SK-N-MC (cell line): Measurements from ENCODE around the gene TMEM145.

ENCODE experiments used
- DNase-seq: peaks from one replicate; pipeline ENCODE4 v3.0.0-alpha.2; 2011; ENCODE audit warnings: low read depth, low spot score
- H3K27ac ChIP-seq: fragments of 200-600 bp; sonication (generic); 2 replicates; pipeline ENCODE4 v1.5.1; 2016; ENCODE audit warnings: mixed run types
- H3K36me3 ChIP-seq: fragments of 200-600 bp; sonication (generic); 2 replicates; pipeline ENCODE4 v1.6.1; 2017; ENCODE audit warnings: antibody characterized with exemption, low read length, mixed read lengths; ENCODE audit not compliant: insufficient read depth
- H3K4me3 ChIP-seq: fragments of 200-600 bp; sonication (generic); 2 replicates; pipeline ENCODE4 v1.5.1; 2016
- H3K9ac ChIP-seq: fragments of 200-600 bp; sonication (generic); 2 replicates; pipeline ENCODE4 v1.8.0; 2017; ENCODE audit warnings: mixed run types, mixed read lengths; ENCODE audit not compliant: insufficient read length
- H3K9me3 ChIP-seq: fragments of 200-600 bp; sonication (generic); 2 replicates; pipeline ENCODE4 v1.6.1; 2017; ENCODE audit warnings: low read depth, mild to moderate bottlenecking, antibody characterized with exemption, low read length, moderate library complexity, mixed read lengths
- EZH2 ChIP-seq: fragments of 200-600 bp; sonication (generic); IDR thresholded peaks from one replicate; pipeline ENCODE4 v1.6.1; 2017; ENCODE audit warnings: antibody characterized with exemption
- FOXP2 ChIP-seq: optimal IDR thresholded peaks from 2 replicates; pipeline ENCODE3; 2011; ENCODE audit warnings: mild to moderate bottlenecking, moderate library complexity; ENCODE audit not compliant: insufficient read depth; ENCODE audit errors: extremely low read length, control extremely low read depth
- POLR2AphosphoS5 ChIP-seq: IDR thresholded peaks from 2 replicates; pipeline ENCODE4 v1.6.1; 2012; ENCODE audit warnings: mild to moderate bottlenecking, low read depth, low read length, borderline replicate concordance

TMEM145 gene

DNA sequence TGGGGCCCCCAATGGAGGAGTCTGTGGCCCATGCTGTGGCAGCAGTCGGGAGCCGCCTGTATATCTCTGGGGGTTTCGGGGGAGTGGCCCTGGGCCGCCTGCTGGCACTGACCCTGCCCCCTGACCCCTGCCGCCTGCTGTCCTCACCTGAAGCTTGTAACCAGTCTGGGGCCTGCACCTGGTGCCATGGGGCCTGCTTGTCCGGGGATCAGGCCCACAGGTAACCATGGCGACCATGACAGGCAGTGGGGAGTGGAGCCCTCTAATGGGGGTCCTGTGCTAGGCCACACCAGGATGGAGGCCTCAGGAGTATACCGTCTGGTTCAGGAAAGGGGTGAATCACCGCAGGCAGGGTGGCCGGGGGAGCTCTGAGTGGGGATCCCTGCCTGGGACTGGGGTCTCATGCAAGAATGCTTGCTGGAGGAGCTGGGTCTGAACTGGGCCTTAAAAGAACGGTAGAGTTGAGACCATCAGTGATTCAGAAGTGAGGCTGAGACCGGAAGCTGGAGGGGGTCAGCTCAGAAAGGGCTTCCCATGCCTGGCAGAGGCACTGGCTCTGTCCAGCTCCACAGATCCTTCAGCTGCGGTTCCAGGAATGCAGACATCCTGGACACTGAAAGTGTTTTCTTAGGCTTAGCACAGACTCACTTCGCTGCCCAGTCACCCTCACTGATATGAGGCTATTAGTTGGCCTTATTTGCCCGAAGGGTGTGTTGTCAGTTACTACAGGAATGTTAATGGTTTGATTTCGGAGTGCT lies 47.9 kb downstream of the TMEM145 start:
- Histone ChIP-seq H3K9ac (no peak overlapping the region), H3K4me3 (no peak overlapping the region), H3K27ac (no peak overlapping the region), H3K9me3 (no peaks in the 10 kb centered on the region), H3K36me3 (peaks cover 10% of the 10 kb centered on the region; the same call in 1 of the 2 replicates)
- no peak for TF ChIP-seq FOXP2
- no peak for TF ChIP-seq POLR2AphosphoS5
- TF ChIP-seq EZH2 = no peak
- DNase-seq = no peak

GRCh38 chr19:42361545-42361910 lies 48.4 kb downstream of the TMEM145 start:
- Histone ChIP-seq H3K27ac (no peak overlapping the region), H3K9me3 (no peaks in the 10 kb centered on the region), H3K4me3 (no peak overlapping the region), H3K9ac (no peak overlapping the region), H3K36me3 (peaks cover 10% of the 10 kb centered on the region; the same call in 1 of the 2 replicates)
- no peak for TF ChIP-seq EZH2
- no peak for TF ChIP-seq FOXP2
- no peak for TF ChIP-seq POLR2AphosphoS5
- DNase-seq = no peak

DNA sequence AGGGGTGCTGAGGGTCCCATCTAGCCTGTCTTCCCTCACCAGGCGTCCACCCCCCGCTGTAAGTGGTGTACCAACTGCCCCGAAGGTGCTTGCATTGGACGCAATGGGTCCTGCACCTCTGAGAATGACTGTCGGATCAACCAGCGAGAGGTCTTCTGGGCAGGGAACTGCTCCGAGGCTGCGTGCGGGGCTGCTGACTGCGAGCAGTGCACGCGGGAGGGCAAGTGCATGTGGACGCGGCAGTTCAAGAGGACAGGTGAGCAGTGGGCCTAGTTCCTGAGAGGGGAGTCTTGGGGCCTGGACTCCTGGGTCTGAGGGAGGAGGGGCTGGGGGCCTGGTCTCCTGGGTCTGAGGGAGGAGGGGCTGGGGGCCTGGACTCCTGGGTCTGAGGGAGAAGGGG lies 49.2 kb downstream of the TMEM145 start:
- Histone ChIP-seq H3K9ac (no peak overlapping the region), H3K36me3 (peaks cover 10% of the 10 kb centered on the region; the same call in 1 of the 2 replicates), H3K9me3 (no peaks in the 10 kb centered on the region), H3K4me3 (no peak overlapping the region), H3K27ac (no peak overlapping the region)
- no peak for DNase-seq
- TF ChIP-seq EZH2 (no peak), POLR2AphosphoS5 (no peak), FOXP2 (no peak)

DNA sequence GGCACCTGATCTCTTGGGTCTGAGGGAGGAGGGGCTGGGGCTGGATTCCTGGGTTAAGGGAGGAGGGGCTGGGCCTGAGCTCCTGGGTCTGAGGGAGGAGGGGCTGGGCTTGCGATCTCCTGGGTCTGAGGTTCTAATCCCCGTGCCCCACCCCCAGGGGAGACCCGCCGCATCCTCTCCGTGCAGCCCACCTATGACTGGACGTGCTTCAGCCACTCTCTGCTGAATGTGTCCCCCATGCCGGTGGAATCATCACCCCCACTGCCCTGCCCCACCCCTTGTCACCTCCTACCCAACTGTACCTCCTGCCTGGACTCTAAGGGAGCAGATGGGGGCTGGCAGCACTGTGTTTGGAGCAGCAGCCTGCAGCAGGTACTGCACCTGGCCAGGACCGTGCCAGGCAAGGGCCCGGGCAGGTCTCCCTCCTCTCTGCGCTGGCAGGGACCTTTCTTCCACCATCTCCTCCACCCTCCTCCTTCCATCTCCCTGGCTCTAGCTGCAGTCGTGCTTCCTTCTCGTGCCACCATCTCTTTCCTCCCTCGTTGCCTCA lies 49.9 kb downstream of the TMEM145 start:
- TF ChIP-seq FOXP2 (no peak), POLR2AphosphoS5 (no peak), EZH2 (no peak)
- DNase-seq = no peak
- no peak overlapping the region for H3K4me3 ChIP-seq
- no peaks in the 10 kb centered on the region for H3K9me3 ChIP-seq
- H3K9ac ChIP-seq = no peak overlapping the region
- peaks cover 10% of the 10 kb centered on the region; the same call in 1 of the 2 replicates for H3K36me3 ChIP-seq
- no peak overlapping the region for H3K27ac ChIP-seq

GRCh38 chr19:42363614-42364346 lies 50.7 kb downstream of the TMEM145 start:
- Histone ChIP-seq H3K36me3 (peaks cover 10% of the 10 kb centered on the region; the same call in 1 of the 2 replicates), H3K27ac (no peak overlapping the region), H3K9ac (no peak overlapping the region), H3K9me3 (no peaks in the 10 kb centered on the region), H3K4me3 (no peak overlapping the region)
- DNase-seq = no peak
- no peak for TF ChIP-seq EZH2
- no peak for TF ChIP-seq POLR2AphosphoS5
- TF ChIP-seq FOXP2 = no peak

GRCh38 chr19:42366673-42367072 lies 53.6 kb downstream of the TMEM145 start:
- TF ChIP-seq EZH2 (no peak), POLR2AphosphoS5 (no peak), FOXP2 (no peak)
- H3K36me3 ChIP-seq = peaks cover 10% of the 10 kb centered on the region; the same call in 1 of the 2 replicates
- 0 out of 2 replicates have a peak overlapping the region, but pooled peaks have one; percentile 3 for H3K27ac ChIP-seq
- H3K9ac ChIP-seq = no peak overlapping the region
- no peak for DNase-seq
- H3K4me3 ChIP-seq = no peak overlapping the region
- H3K9me3 ChIP-seq = no peaks in the 10 kb centered on the region

DNA sequence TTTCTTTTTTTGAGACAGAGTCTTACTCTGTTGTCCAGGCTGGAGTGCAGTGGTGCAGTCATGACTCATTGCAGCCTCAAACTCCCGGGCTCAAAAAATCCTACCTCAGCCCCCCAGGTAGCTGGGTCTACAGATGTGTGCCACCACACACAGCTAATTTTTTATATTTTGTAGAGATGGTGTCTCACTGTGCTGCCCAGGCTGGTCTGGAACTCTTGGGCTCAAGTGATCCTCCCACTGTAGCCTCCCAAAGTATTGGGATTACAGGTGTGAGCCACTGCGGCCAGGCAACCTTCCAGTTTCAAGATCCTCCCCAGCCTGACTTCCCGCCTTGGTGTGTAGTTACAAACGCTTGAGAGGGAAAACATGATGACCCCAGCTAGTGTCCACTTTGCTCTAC lies 54.8 kb downstream of the TMEM145 start:
- no peak overlapping the region for H3K27ac ChIP-seq
- no peak overlapping the region for H3K9ac ChIP-seq
- DNase-seq = no peak
- H3K36me3 ChIP-seq = peaks cover 10% of the 10 kb centered on the region; the same call in 1 of the 2 replicates
- TF ChIP-seq POLR2AphosphoS5 (no peak), EZH2 (no peak), FOXP2 (no peak)
- no peaks in the 10 kb centered on the region for H3K9me3 ChIP-seq
- no peak overlapping the region for H3K4me3 ChIP-seq

DNA sequence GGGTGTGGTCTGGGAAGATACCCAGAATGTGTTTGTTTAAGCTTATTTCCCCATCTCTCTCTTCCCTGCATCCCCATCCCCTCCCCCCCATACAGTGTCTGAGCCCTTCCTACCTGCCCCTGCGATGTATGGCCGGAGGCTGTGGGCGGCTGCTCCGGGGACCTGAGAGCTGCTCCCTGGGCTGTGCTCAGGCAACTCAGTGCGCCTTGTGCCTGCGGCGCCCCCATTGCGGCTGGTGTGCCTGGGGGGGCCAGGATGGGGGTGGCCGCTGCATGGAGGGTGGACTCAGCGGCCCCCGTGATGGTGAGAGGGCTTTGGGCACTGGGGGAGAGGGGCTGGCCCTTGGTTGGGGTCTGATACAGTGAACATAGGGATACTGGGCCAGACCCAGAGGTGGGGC lies 55.3 kb downstream of the TMEM145 start:
- H3K9ac ChIP-seq = no peak overlapping the region
- peaks cover 10% of the 10 kb centered on the region; the same call in 1 of the 2 replicates for H3K36me3 ChIP-seq
- H3K9me3 ChIP-seq = no peaks in the 10 kb centered on the region
- no peak for DNase-seq
- no peak overlapping the region for H3K4me3 ChIP-seq
- TF ChIP-seq EZH2 (no peak), FOXP2 (no peak), POLR2AphosphoS5 (no peak)
- no peak overlapping the region for H3K27ac ChIP-seq
